HEK293 (cell line): ENCODE results near the gene SMIM5.

Experiments used
- CTCF ChIA-PET: fragments of 350-600 bp; formaldehyde crosslinking; extraction: SDS; loops from one replicate; lab custom pipeline; 2021; ENCODE audit warnings: antibody characterized with exemption; lab: Yijun Ruan, JAX
- POLR2A ChIA-PET: fragments of 300-600 bp; formaldehyde crosslinking; extraction: SDS; loops from one replicate; lab custom pipeline; 2020; ENCODE audit warnings: antibody characterized with exemption, inconsistent platforms; lab: Yijun Ruan, JAX
- H3K27ac ChIP-seq: fragments of 200-500 bp; sonication (Bioruptor generic); 2 replicates; pipeline ENCODE4 v1.5.1; 2014; ENCODE audit warnings: low read depth, low read length, control low read depth, inconsistent platforms; ENCODE audit errors: extremely low read depth
- H3K36me3 ChIP-seq, 2 experiments: fragments of 200-500 bp in 1 of 2; sonication (Bioruptor generic) in 1 of 2; 1 replicate in 1 of 2; 2 replicates in 1 of 2; pipeline ENCODE4 v1.5.1; 2014 to 2017; ENCODE audit warnings: inconsistent platforms in 2 of 2, low read length in 2 of 2; ENCODE audit not compliant: control insufficient read depth in 2 of 2, insufficient read depth in 1 of 2
- H3K4me1 ChIP-seq: fragments of 200-500 bp; sonication (Bioruptor generic); 2 replicates; pipeline ENCODE4 v1.5.1; 2014; ENCODE audit warnings: mild to moderate bottlenecking, low read length, inconsistent platforms; ENCODE audit not compliant: control insufficient read depth, insufficient read depth
- H3K4me3 ChIP-seq: 2 replicates; pipeline ENCODE4 v1.5.1; 2011; ENCODE audit warnings: low read depth, mild to moderate bottlenecking, control low read depth, low read length, moderate library complexity
- H3K9me3 ChIP-seq: fragments of 200-500 bp; sonication (Bioruptor generic); 2 replicates; pipeline ENCODE4 v1.5.1; 2014; ENCODE audit warnings: low read depth, low read length, inconsistent platforms; ENCODE audit not compliant: control insufficient read depth, insufficient read depth
- GFI1B ChIP-seq: fragments of 450-650 bp; formaldehyde crosslinking; IDR thresholded peaks from 2 replicates; pipeline ENCODE4 v1.5.1; 2016; ENCODE audit warnings: missing biosample characterization, missing genetic modification characterization
- GLIS1 ChIP-seq: fragments of 450-650 bp; formaldehyde crosslinking; IDR thresholded peaks from 2 replicates; pipeline ENCODE4 v1.5.1; 2016; ENCODE audit warnings: missing biosample characterization, missing genetic modification characterization
- IKZF3 ChIP-seq: fragments of 450-650 bp; IDR thresholded peaks from 2 replicates; pipeline ENCODE4 v1.5.0; 2018; ENCODE audit warnings: missing biosample characterization, mild to moderate bottlenecking, missing genetic modification characterization, moderate library complexity
- KLF10 ChIP-seq: fragments of 450-650 bp; IDR thresholded peaks from 2 replicates; pipeline ENCODE4 v1.5.1; 2018; ENCODE audit warnings: missing biosample characterization, mild to moderate bottlenecking, missing genetic modification characterization
- KLF8 ChIP-seq: fragments of 450-650 bp; formaldehyde crosslinking; IDR thresholded peaks from 2 replicates; pipeline ENCODE4 v1.5.1; 2016; ENCODE audit warnings: missing biosample characterization, missing genetic modification characterization
- KLF9 ChIP-seq: fragments of 450-650 bp; formaldehyde crosslinking; IDR thresholded peaks from 2 replicates; pipeline ENCODE4 v1.5.1; 2016; ENCODE audit warnings: missing biosample characterization, missing genetic modification characterization, low read depth
- MEIS1 ChIP-seq: sonication (generic); formaldehyde crosslinking; IDR thresholded peaks from 2 replicates; pipeline ENCODE4 v1.8.1; 2022; ENCODE audit warnings: missing genetic modification reagents, mild to moderate bottlenecking, borderline replicate concordance
- OSR2 ChIP-seq: fragments of 450-650 bp; formaldehyde crosslinking; IDR thresholded peaks from 2 replicates; pipeline ENCODE4 v1.5.1; 2016; ENCODE audit warnings: missing biosample characterization, missing genetic modification characterization
- RBAK ChIP-seq: fragments of 450-650 bp; formaldehyde crosslinking; IDR thresholded peaks from 2 replicates; pipeline ENCODE4 v1.5.1; 2016; ENCODE audit warnings: missing biosample characterization, missing genetic modification characterization
- SP3 ChIP-seq: fragments of 450-650 bp; formaldehyde crosslinking; IDR thresholded peaks from 2 replicates; pipeline ENCODE4 v1.5.1; 2016; ENCODE audit warnings: missing biosample characterization, missing genetic modification characterization
- YY2 ChIP-seq: fragments of 450-650 bp; formaldehyde crosslinking; IDR thresholded peaks from 2 replicates; pipeline ENCODE4 v1.5.1; 2016; ENCODE audit warnings: missing biosample characterization, missing genetic modification characterization
- ZBTB20 ChIP-seq: fragments of 450-650 bp; formaldehyde crosslinking; IDR thresholded peaks from 2 replicates; pipeline ENCODE4 v1.5.1; 2016; ENCODE audit warnings: missing biosample characterization, missing genetic modification characterization
- ZNF133 ChIP-seq: fragments of 450-650 bp; formaldehyde crosslinking; IDR thresholded peaks from 2 replicates; pipeline ENCODE4 v1.5.1; 2016; ENCODE audit warnings: missing biosample characterization, missing genetic modification characterization
- ZNF202 ChIP-seq: fragments of 450-650 bp; formaldehyde crosslinking; IDR thresholded peaks from 2 replicates; pipeline ENCODE4 v1.5.1; 2016; ENCODE audit warnings: missing biosample characterization, missing genetic modification characterization, borderline replicate concordance
- ZNF214 ChIP-seq: fragments of 450-650 bp; formaldehyde crosslinking; IDR thresholded peaks from 2 replicates; pipeline ENCODE4 v1.5.1; 2017; ENCODE audit warnings: missing biosample characterization, mild to moderate bottlenecking, missing genetic modification characterization, borderline replicate concordance
- ZNF23 ChIP-seq: fragments of 450-650 bp; formaldehyde crosslinking; IDR thresholded peaks from 2 replicates; pipeline ENCODE4 v1.5.1; 2016; ENCODE audit warnings: missing biosample characterization, missing genetic modification characterization, borderline replicate concordance
- ZNF26 ChIP-seq: fragments of 450-650 bp; formaldehyde crosslinking; IDR thresholded peaks from 2 replicates; pipeline ENCODE4 v1.5.1; 2016; ENCODE audit warnings: missing biosample characterization, missing genetic modification characterization
- ZNF292 ChIP-seq: fragments of 450-650 bp; formaldehyde crosslinking; IDR thresholded peaks from 2 replicates; pipeline ENCODE4 v1.5.1; 2016; ENCODE audit warnings: low read depth, missing biosample characterization, missing genetic modification characterization, borderline replicate concordance
- ZNF311 ChIP-seq: fragments of 450-650 bp; formaldehyde crosslinking; IDR thresholded peaks from 2 replicates; pipeline ENCODE4 v1.5.1; 2017; ENCODE audit warnings: missing biosample characterization, missing genetic modification characterization, borderline replicate concordance
- ZNF335 ChIP-seq: fragments of 450-650 bp; formaldehyde crosslinking; conservative IDR thresholded peaks from 2 replicates; pipeline ENCODE4 v1.5.1; 2016; ENCODE audit warnings: missing biosample characterization, missing genetic modification characterization
- ZNF548 ChIP-seq: fragments of 450-650 bp; formaldehyde crosslinking; IDR thresholded peaks from 2 replicates; pipeline ENCODE4 v1.5.1; 2016; ENCODE audit warnings: missing biosample characterization, missing genetic modification characterization
- ZNF561 ChIP-seq: fragments of 450-650 bp; IDR thresholded peaks from 2 replicates; pipeline ENCODE4 v1.5.1; 2018; ENCODE audit warnings: missing biosample characterization, missing genetic modification characterization, borderline replicate concordance
- ZNF654 ChIP-seq: fragments of 450-650 bp; formaldehyde crosslinking; IDR thresholded peaks from 2 replicates; pipeline ENCODE4 v1.5.1; 2016; ENCODE audit warnings: low read depth, missing biosample characterization, missing genetic modification characterization
- ZNF658 ChIP-seq: fragments of 450-650 bp; formaldehyde crosslinking; IDR thresholded peaks from 2 replicates; pipeline ENCODE4; 2016; ENCODE audit warnings: missing biosample characterization, missing genetic modification characterization
- ZNF747 ChIP-seq: fragments of 450-650 bp; formaldehyde crosslinking; IDR thresholded peaks from 2 replicates; pipeline ENCODE4 v1.5.1; 2016; ENCODE audit warnings: missing biosample characterization, missing genetic modification characterization
- ZNF777 ChIP-seq: fragments of 450-650 bp; formaldehyde crosslinking; IDR thresholded peaks from 2 replicates; pipeline ENCODE4 v1.5.1; 2017; ENCODE audit warnings: missing biosample characterization, missing genetic modification characterization, borderline replicate concordance
- TF ChIP-seq, protein P1 (sequence below): fragments of 450-650 bp; formaldehyde crosslinking; IDR thresholded peaks from 2 replicates; pipeline ENCODE4 v1.5.1; 2016; ENCODE audit warnings: missing biosample characterization, missing genetic modification characterization, low read depth
- TF ChIP-seq, protein P2 (sequence below): fragments of 450-650 bp; formaldehyde crosslinking; IDR thresholded peaks from 2 replicates; pipeline ENCODE4 v1.5.1; 2016; ENCODE audit warnings: missing biosample characterization, missing genetic modification characterization

Gene SMIM5

GRCh38 chr17:75584849-75585175, 48.4 kb upstream of the SMIM5 start:
- Histone ChIP-seq H3K4me3 (no peak overlapping the region), H3K4me1 (peaks cover 2% of the 10 kb centered on the region; the same call in 1 of the 2 replicates), H3K27ac (no peak overlapping the region), H3K9me3 (no peaks in the 10 kb centered on the region), H3K36me3 (no peaks in the 10 kb centered on the region)
- no peak for TF ChIP-seq SP3
- 0 out of 2 replicates have a peak, but pooled peaks have one; percentile 16 for TF ChIP-seq ZNF335 (tag by site-specific recombination)
- no peak for TF ChIP-seq ZNF26 (tag by site-specific recombination)
- TF ChIP-seq ZBTB20 (tag by site-specific recombination): no peak
- TF ChIP-seq GLIS1 (tag by site-specific recombination): peak; percentile 57
- ChIA-PET CTCF (interaction anchor here (1.1 to 4.1 kb wide), 3 partner anchors 13 to 49 kb away, joined by 3 to 24 read pairs (median 5); partner anchors contain the start of gene SMIM5), POLR2A (no interaction called here)

DNA sequence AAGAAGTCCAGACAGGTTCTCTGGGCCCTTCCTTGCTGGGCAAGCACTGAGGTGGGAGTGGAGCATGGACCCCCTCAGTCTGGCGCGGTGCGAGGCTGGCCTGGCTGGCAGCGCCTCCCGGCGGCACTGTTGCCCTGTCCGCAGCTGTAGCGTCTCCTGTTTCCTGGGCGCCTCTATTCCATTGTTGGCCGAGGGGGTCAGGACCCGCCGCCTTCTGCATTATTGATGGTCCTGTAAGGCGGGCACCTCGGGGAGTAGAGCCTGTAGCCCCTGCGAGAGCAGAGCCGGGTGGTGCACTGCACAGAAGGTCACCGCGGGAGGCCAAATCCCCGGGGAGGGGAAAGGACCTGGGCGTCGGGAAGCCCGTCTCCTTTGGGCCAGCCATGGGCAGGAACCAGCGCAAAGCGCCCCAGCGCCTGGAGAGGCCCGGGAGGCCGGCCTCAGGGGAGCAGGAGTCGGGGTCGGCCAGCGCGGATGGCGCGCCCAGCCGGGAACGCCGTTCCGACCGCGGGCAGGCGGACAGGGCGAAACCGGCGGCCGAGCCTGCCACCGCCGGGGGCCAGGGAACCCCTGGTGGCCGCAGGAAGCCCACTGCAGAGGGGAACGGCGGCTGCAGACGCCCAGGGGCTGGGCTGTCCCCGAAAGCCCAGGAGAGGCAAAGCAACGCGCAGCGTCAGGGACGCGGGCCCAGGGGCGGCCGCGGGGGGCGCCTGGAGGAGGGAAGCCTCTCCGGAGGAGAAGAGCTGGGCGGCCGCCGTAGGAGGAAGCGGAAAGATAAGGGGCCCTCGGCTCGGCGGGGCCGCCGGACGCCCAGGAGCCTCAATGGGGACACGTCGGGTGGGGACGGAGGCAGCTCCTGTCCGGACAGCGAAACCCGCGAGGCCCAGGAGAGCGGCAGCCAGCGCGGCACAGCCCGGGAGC, 45.3 kb upstream of the SMIM5 start, which contains the start of gene MYO15B:
Gene MYO15B, plus strand, starts transcription at position 126 of the 921 bp plus-strand sequence. Its CDS starts 258 bp downstream, at position 384.
- POLR2A ChIA-PET: no interaction called here
- Histone ChIP-seq H3K36me3 (no peaks in the 10 kb centered on the region), H3K4me3 (no peak within 1 kb of the TSS)
- CTCF ChIA-PET: interaction anchor here (0.5 to 1.2 kb wide), 8 partner anchors 9 to 160 kb away, joined by 3 to 7 read pairs (median 4); no protein-coding TSS in a partner anchor
- TF ChIP-seq ZNF777 (tag by site-specific recombination) (no peak), YY2 (tag by site-specific recombination) (no peak), ZNF561 (tag by site-specific recombination) (no peak), OSR2 (no peak), ZNF747 (tag by site-specific recombination) (no peak), ZNF548 (tag by site-specific recombination) (no peak), ZNF202 (no peak), KLF8 (tag by site-specific recombination) (no peak), ZNF292 (tag by site-specific recombination) (no peak), MEIS1 (CRISPR knock-in tag) (no peak)
- TF ChIP-seq, protein P1, sequence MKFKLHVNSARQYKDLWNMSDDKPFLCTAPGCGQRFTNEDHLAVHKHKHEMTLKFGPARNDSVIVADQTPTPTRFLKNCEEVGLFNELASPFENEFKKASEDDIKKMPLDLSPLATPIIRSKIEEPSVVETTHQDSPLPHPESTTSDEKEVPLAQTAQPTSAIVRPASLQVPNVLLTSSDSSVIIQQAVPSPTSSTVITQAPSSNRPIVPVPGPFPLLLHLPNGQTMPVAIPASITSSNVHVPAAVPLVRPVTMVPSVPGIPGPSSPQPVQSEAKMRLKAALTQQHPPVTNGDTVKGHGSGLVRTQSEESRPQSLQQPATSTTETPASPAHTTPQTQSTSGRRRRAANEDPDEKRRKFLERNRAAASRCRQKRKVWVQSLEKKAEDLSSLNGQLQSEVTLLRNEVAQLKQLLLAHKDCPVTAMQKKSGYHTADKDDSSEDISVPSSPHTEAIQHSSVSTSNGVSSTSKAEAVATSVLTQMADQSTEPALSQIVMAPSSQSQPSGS (tag by site-specific recombination): no peak
- TF ChIP-seq, all 188 proteins: peak for 0
- peak within 1 kb of the TSS; percentile 46; the same call in 1 of the 2 replicates for H3K27ac ChIP-seq
- no peaks in the 10 kb centered on the region for H3K9me3 ChIP-seq
- H3K4me1 ChIP-seq: peaks cover 2% of the 10 kb centered on the region; the same call in 1 of the 2 replicates

DNA sequence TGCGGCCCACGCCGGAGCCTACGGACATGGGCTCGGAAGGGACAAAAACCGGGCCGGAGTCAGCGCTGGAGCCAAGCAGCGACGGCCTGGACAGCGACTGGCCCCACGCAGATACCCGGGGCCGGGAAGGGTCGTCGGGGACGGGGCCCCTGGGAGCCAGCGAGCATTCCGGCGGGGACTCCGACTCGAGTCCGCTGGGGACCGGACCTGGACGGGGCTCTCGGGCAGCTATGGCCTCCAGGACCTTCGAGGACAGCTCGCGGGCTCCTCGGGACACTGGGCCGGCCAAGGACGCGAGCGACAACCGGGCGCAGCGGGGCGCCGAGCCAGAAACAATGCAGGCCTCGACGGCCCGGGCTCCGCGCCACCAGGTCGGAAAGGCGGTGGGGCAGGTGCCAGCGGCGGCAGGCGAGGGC, 44.6 kb upstream of the SMIM5 start:
- Histone ChIP-seq H3K4me3 (no peak overlapping the region), H3K4me1 (peaks cover 2% of the 10 kb centered on the region; the same call in 1 of the 2 replicates), H3K9me3 (no peaks in the 10 kb centered on the region), H3K27ac (peak overlapping the region; percentile 46; the same call in 1 of the 2 replicates), H3K36me3 (no peaks in the 10 kb centered on the region)
- POLR2A ChIA-PET: interaction anchor here (0.6 kb wide), 1 partner anchor 46 kb away, joined by 3 read pairs; no protein-coding TSS in a partner anchor
- CTCF ChIA-PET: interaction anchor here (0.5 to 1.2 kb wide), 8 partner anchors 9 to 160 kb away, joined by 3 to 7 read pairs (median 4); no protein-coding TSS in a partner anchor
- no peak for TF ChIP-seq ZNF658 (tag by site-specific recombination)
- TF ChIP-seq IKZF3 (tag by site-specific recombination): no peak
- no peak for TF ChIP-seq ZNF133
- no peak for TF ChIP-seq ZNF23 (tag by site-specific recombination)
- no peak for TF ChIP-seq GFI1B
- TF ChIP-seq KLF9 (tag by site-specific recombination): no peak
- TF ChIP-seq, protein P2, sequence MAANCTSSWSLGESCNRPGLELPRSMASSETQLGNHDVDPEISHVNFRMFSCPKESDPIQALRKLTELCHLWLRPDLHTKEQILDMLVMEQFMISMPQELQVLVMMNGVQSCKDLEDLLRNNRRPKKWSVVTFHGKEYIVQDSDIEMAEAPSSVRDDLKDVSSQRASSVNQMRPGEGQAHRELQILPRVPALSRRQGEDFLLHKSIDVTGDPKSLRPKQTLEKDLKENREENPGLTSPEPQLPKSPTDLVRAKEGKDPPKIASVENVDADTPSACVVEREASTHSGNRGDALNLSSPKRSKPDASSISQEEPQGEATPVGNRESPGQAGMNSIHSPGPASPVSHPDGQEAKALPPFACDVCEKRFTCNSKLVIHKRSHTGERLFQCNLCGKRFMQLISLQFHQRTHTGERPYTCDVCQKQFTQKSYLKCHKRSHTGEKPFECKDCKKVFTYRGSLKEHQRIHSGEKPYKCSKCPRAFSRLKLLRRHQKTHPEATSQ (tag by site-specific recombination): no peak
- no peak for TF ChIP-seq ZNF311 (tag by site-specific recombination)
- TF ChIP-seq RBAK (tag by site-specific recombination): no peak
- TF ChIP-seq ZNF654 (tag by site-specific recombination): no peak
- TF ChIP-seq ZNF214 (tag by site-specific recombination): no peak
- TF ChIP-seq KLF10: no peak
